HG03521 (cell line): ENCODE results near the gene EEF1A2.

Experiments
- ATAC-seq: cut with Tn5 transposase; IDR thresholded peaks from one replicate; pipeline ENCODE4 v1.9.1; 2021; ENCODE audit warnings: mild to moderate bottlenecking, moderate library complexity; ENCODE audit not compliant: unreplicated experiment

Gene EEF1A2

DNA sequence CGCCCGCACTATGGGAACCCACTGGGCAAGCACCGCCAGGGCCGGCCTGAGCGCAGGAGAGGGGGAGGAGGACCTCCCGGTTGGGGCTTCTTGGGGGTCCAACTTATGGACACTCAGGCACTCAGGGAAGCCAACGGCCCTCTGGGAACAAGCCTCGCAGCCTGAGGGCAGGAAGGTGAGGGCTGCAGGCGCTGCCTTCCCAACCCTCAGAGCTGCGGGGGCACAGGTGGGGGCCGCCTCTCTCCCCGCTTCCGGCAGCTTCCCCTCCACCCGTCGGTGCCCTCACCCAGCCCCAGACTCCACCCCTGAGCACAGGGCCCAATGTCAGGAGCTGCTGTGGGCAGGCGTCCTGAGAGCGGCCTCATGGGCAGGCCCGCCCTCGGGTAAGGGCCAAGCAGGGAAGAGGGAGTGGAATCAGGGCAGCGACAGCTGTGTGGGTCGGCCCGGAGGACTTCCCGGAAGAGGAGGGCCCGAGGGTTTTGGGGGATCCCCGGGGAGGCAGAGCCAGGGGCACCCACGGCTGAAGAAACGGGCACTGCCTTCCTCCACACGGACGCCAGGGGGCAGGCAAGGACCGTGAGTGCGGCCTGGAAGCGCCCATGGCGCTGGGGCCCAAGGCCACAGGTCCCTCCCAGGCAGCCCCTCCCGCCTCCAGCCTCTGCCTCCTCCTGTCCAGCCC, 38.8 kb upstream of the EEF1A2 start:
- ATAC-seq, result peak; percentile 80

DNA sequence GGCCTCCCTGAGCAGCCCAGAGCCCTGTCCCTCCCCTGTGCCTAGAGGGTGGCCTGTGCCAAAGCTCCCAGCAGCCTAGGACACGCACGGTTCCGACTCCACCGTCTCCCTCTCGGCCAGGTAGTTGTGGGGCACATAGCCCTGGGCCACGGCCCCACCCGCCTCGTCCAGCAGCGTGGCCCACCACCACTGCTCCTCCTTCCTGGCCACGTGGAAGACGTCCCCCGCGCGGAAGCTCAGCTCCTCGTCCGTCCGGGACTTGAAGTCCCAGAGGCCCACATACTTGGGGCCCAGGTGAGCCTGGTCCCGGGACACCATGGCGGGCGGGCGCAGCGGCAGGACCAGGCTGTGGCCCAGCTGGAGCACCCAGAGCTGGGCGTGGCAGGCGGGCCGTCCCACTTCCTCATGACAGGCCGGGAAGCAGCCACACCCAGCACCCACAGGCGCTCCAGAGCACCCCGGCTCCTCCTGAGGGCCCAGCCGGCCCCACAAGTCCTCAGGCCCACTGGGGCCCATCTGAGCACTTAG, 38.2 kb upstream of the EEF1A2 start, which contains the start of gene PTK6:
PTK6 (minus strand) TSS at position 380 of the 528 bp plus-strand sequence; CDS start at position 318, 62 bp downstream.
- no peak for ATAC-seq

DNA sequence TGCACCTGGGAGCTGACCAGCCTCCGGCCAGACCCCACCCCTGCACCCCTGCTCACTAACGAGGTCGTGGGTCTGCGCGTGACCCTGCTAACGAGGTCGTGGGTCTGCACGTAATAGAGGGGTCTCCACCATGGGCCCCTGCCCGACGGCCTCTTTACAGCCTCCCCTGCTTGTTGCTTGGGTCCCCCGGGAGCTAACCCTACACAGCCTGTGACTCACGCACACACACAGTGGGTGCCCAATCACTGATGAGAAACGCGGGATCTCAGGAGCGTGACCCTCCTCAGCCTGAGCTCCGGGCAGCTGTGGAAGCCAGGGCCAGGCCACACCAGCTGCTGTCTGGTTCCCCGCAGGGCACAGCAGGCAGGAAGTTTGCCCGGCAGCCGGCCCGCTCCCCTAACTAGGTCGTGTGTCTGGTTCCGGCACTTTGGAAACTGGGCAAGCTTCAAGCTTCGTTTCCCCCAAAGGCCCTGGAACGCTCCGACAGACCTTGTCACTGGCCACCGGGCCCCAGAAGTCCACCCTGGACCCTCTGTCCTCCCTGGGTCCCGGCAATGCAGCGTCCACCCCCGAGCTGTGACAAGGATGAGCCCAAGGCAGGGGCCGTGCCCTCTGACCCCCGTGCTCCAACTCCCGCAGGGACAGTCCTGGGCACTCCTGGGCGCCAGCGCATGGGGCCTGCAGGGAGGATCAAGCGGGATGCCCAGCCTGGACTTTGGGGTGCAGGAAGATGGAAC, 37.5 kb upstream of the EEF1A2 start:
- no peak for ATAC-seq

DNA sequence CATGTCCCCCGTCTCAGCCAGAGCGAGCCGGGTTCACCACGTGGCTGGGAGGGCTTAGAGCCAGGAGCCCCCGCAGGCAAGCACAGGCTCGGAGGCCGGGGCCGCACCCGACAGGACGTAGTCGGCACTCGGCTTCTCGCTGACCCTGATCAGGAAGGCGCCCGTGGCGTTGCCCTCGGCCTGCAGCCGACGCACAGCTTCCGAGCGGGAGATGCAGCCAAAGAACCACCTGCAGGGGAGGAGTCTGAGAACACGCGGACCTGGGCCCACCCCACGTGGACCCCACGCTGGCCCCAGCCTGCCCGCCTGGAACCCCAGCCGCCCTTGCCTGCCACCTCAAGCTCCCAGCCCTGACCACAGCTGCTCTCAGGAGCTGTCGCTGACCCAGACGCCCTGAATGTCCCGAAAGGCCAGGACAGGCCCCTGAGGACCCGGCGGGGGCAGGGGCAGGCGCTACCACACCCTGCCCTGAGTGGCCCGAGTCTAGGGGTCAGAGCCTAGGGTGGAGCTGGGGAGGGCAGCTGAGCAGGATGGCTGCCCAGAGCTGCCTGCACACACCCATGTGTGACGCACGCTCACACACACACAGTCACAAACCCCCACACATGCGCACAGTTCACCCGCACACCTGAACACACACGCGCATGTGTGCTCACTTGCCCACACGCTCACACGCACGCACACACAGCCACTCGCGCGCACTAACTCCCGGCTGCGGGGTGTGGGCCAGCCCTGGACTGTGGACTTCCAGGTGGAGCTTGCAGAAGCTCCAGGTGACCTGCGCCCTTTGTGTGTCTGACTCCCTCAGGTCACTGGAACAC, 36.2 kb upstream of the EEF1A2 start:
- ATAC-seq, result no peak

DNA sequence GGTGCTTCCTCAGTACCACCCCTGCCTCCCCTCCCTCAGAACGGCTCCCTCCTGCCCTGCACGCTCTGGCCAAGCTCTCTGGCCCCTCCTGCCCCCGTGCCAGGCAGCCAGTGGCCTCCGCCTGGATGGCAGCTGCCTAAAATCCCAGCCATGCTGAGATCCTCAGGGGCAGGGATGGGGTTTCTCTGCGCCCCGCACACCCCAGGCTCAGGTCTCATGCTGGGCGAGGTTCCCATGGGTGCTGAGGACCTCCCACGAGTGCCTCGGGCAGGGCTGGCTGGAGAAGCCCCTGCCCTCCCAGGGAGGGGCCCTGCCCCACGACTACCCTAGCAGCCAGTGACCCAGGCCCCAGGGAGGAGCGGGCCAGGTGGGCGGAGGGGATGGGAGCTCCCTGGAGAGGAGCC, 35.5 kb upstream of the EEF1A2 start:
- ATAC-seq, result no peak

DNA sequence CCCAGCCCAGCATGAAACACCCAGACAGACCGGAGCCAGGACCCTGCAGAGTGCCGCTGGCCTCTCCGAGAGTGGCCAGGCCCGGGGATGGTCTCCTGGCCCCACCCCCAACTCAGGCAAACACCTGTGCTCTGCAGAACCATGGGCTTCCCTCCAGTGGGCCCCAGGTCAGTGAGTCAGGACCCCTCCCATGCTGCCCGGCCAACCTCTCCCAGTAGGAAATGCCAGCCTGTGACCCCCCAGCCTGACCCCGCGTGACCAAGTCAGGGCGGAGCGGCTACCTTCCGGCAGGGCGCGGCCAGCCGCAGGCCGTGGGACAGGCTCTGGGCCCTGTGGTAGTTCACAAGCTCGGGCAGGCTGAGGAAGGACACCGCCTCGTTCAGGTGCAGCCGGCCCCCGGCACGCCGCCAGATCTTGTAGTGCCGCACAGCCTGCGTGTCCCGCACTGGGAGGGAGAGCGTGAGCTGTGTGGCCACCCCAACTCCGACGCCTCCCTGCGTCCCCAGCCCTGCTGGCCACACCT, 35.0 kb upstream of the EEF1A2 start:
- ATAC-seq, result no peak

DNA sequence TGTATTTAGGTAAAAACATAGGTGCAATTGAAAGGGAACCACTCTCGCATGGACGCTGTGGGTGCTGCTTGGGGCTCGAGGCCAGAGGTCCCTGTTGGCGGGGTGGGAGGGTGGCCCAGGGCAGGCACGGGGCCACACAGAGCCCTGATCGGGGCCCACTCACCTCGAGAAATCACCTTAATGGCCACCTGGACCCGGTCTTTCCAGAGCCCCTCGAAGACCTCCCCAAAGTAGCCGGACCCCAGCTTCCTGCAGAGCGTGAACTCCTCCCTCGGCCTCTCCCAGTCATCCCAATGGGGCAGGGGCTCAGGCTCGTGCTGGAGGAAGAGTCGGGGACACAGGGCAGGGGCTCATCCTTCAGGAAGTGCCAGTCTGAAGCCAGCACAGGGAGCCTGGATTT, 34.5 kb upstream of the EEF1A2 start:
- ATAC-seq, result no peak

DNA sequence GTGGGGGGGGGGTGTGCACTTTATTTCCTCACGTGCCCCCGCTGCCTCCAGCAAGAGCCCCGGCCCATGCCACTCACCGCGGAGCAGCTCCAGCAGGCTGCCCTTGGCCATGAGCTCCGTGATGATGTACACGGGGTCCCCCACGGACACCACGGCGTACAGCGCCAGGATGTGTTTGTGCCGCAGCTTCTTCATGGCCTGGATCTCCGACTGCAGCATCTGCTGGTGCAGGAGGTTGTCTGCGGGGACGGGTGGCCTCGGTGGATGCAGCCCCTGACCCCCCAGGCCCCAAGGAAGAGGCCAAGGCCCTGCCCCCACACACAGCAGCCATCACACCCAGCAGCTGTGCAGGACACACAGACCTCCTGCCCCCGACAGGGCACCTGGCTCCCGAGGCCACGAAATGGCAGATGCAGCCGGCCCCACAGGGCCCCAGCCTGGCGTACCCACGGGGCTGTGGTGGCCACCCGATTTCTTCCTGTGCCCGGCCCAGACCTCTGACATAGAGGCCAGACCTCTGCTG, 33.6 kb upstream of the EEF1A2 start:
- no peak for ATAC-seq

DNA sequence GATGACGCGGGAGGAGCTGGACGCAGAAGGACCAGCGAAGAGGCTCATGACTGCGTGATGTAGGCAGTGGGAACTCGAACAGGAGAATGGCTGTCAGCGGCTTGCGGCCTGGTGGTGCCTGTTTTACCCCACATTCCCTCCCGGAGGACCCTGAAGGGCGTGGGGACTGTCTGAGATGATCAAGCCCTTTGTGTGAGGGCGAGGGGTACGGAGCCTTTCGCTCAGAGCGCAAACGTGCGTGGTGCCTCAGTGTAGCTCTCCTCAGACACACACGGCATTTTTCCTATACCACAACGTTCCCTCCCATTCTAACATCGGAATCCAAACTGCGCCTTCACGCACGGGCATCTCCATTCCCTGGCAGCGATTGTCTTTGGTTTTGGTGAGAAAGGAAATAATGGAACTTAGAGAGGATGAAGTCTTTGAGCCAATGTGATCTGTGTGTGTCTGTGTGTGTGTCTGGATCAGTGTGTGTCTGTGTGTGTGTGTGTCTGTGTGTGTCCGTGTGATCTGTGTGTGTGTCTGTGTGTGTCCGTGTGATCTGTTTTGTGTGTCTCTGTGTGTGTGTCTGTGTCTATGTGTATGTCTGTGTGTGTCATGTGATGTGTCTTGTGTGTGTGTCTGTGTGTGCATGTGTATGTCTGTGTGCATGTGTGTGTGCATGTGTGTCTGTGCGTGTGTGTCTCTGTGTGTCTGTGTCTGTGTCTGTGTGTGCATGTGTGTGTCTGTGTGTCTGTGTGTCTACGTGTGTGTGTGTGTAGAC, 33.0 kb upstream of the EEF1A2 start:
- ATAC-seq, result no peak

DNA sequence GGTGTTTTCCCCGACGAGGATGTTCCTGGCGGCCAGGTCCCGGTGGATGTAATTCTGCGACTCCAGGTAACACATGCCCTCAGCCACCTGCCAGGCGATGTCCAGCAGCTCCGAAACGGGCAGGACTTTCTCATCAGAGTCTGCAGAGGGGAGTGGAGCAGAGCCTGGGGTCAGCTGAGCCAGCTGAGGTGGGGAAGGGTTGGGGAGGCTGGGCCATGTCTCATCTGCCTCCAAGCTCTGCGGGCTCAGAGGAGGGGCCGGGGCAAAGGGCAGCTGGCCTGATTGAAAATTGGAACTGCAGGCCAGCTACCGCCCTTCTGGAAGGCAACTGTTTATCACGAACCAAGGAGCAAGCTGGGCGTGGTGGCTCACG, 31.9 kb upstream of the EEF1A2 start:
- no peak for ATAC-seq

DNA sequence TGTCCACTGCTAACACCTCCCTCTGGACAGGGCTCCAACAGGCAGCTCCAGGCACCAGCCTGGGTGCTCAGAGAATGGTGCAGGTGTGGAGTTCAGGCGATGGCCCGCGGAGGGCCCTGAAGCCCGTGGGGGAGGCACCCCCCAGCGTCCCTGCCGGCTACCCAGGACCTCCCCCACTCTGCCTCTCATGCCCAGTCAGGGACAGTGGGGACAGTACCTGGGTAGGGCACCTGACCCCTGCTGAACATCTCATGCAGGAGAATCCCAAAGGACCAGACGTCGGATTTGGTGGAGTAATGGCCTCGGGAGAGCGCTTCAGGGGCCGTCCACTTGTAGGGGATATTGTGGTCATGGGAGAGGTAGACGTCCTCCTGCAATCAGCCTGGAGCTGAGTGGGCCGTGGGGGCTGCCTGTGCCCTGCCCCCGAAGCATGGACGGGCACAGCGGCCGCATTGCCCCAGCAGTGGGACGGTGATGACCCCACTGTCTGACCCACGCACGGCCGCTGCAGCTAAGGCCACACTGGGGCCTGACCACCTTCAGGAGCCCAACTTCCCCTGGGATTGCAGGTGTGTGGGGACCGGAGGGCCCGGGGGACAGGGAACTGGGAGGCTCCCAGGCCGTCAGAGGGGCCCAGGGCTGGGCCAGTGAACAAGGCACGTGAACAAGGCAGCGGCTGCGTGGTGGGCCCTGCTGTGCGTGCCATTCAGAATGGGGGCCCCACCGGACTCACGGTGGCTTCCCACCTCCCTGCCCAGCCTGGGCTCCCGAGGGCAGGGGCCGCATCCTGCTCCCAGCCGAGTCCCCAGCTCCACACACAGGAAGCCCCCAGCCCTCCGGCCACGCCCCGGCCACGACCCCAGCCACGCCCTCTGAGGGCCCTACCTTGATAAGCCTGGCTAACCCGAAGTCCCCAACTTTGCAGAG, 31.2 kb upstream of the EEF1A2 start:
- ATAC-seq, result no peak

DNA sequence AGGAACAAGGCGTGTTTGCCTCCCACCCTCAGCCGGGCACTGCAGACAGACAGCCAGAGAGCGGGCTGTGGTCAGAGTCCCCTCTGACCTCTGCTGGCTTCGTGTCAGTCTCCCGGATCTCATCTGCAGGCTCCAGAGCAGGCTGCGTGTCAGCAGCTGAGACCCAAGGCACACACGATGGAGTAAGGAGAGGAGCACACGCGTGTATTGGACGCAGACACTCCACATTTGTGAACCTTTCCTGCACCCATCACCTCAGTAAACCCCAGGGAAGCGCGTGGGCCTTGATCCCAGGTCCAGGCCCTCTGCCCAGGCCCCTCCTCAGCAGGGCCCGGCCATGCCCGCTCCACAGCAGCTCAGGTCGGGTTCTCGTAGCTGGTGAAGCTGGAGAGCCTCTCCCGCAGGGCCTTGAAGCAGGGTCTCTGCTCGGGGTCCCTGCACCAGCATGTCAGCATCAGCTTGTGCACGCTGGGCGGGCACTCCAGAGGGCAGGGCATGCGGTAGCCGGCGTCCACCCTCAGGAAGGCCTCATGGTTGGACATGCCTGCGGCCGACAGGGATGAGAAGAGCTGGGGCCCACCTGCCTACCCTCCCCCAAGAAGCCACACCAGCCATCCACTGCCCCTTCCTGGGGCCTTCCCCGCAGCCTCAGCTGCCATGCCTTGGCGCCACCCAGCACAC, 30.4 kb upstream of the EEF1A2 start:
- no peak for ATAC-seq

DNA sequence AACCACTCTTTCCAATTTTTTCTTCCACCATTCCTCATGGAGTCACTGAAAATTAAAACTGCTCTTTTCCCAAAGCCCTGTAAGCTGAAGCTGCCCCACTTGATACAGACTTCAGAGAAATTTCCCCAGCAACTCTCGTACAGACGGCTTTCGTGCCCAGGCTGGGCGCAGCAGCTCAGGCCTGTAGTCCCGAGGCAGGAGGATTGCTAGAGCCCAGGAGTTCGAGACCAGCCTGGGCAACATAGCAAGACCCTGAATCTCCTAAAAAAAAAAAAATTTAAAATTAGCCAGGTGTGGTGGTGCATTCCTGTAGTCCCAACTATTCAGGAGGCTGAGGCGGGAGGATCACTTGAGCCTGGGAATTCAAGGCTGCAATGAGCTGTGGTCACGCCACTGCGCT, 28.3 kb upstream of the EEF1A2 start:
- ATAC-seq, result no peak

DNA sequence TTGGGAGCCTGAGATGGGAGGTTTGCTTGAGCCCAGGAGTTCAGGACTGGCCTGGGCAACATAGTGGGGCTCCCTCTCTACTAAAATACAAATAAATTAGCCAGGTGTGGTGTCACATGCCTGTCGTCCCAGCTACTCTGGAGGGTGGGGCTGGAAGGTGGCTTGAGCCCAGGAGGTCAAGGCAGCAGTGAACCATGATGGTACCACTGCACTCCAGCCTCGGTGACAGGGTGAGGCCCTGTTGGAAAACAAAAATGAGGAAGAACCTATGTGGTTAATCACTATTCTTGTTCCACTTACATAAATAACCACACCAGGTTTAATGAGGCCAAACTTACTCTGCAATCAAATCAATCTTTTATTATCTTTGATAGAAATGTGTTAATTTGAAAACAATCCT, 27.1 kb upstream of the EEF1A2 start:
- ATAC-seq, result no peak

DNA sequence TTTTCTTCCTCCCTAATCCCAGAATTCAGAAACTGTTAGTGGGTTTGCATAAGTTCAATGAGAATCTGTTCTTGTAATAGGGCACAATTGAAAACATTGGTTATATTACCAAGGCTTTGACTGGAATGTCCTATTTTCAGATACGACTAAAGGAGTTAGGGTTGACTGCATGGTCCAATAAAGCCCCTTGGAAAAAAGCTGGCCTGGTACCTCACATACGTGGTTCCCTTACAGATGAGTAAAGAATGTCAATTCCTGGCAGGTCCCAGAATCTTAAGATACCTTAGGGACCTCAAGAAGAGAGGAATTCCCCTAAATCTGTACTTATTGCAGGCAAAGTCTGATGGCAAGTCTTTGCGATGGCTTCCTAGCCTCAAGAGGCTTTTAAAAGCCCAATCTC, 26.3 kb upstream of the EEF1A2 start:
- ATAC-seq, result no peak

DNA sequence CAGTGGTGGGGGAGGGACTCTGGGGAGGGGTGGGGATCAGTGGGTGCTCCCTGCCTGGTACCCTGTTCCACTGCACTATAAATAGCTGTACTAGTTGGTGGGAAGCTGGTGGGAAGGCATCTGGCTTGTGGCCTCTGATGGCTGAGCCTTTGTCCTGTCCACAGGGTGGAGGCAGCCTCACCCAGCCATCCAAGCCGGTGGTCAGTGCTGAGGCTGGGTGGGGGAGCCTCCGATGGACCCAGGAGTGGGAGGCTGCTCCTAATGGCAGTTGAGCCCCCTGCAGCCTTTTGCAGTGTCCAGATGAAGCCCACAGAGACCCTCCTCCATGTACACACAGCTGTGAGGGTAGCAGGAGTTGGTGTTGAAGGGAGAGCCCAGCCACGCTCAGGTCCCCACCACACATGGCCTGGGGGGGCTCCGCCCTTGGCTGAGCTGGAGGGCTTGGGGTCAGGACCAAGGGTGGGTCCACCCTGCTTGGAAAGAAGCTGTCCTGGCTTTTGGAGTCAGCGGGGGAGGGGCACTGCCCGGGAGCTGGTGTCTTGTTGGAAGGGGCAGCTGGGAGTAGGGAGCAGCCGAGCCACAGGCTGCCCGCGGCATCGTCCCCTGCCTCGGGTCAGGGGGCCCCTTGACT, 24.2 kb upstream of the EEF1A2 start:
- ATAC-seq, result no peak

DNA sequence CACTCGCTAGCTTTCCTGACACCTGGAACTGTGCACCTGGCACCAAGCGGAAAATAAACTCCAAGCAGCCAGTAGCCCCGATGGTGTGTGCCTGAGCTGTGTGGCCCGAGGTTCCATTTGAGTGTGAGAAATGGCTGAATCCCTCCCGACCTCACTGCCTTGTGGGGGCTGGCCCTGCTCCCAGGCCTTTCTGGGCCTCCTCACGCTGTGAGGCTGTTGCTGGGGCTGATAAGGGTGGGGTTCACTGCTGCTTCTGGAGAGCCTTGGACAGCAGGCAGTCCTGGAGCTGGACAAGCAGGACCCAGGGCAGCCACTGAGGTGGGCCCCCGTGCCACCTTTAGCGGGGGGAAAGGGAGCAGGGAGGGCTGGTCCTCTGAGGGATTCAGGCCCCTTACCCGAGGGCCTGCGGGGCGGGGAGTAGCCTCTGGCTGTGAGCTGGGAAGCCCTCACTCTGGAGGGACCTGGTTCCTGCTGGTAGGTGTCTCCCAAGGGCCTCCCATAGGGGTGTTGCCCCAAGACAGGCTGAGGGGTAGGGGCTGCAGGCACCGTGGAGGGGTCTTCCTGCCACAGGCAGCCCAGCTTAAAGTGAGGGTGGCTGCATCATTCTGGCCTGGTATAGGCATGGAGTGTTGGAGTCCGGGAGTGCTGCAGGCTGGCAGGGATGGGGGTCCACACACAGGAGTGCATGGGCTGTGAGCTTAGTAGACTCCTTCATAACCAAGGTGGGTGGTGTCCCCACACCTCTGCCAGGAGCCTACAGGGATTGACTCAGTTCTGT, 23.4 kb upstream of the EEF1A2 start:
- no peak for ATAC-seq
